NCI-H1436 (cell line): ENCODE results near the gene EHMT1.
A peak's percentile ranks its signal among the peaks of the same experiment; 100 is the strongest.

Source experiments
- DNase-seq: peaks from one replicate; lab custom pipeline; 2025; lab: John Stamatoyannopoulos, UW

Gene EHMT1

GRCh38 chr9:137647096-137647714, 28.4 kb downstream of the EHMT1 start:
- DNase-seq: no peak

- DNase-seq: no peak
Measured at GRCh38 chr9:137648396-137648795, 29.6 kb downstream of the EHMT1 start.

GRCh38 chr9:137649553-137649952, 30.7 kb downstream of the EHMT1 start:
- DNase-seq: no peak

DNA sequence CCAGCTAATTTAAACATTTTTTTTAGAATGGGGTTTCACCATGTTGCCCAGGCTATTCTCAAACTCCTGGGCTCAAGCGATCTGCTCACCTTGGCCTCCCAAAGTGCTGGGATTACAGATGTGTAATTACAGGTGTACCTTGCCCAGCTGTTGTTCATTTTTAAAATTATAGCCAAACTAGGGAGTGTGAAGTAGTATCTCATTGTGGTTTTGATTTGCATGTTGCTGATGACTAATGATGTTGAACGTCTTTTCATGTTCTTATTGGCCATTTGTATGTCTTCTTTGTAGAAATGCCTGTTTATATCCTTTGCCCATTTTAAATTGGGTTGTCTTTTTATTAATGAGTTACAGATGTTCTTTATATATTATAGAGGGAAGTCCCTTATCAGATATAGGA, 31.5 kb downstream of the EHMT1 start:
- DNase-seq: no peak

GRCh38 chr9:137650779-137651178, 32.0 kb downstream of the EHMT1 start:
- no peak for DNase-seq

GRCh38 chr9:137656416-137656815, 37.6 kb downstream of the EHMT1 start:
- no peak for DNase-seq

GRCh38 chr9:137657606-137658005, 38.8 kb downstream of the EHMT1 start:
- DNase-seq: no peak

DNA sequence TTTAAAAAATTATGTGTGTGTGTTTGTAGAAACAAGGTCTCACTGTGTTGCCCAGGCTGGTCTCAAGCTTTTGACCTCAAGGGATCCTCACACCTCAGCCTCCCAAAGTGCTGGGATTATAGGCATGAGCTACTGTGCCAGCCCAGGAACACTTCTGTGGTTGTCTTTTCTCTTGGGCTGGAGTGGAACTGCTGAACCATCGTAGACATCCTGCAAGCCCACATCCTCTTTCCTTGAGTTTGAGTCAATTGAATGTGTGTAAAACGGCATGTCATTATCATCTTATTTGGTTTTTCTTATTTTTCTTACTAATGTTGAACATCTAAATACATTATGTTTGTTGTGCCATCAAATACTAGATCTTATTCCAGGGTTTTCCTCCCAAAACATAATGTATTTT, 40.0 kb downstream of the EHMT1 start:
- no peak for DNase-seq

- no peak for DNase-seq
Measured at GRCh38 chr9:137660144-137660543, 41.3 kb downstream of the EHMT1 start.

DNA sequence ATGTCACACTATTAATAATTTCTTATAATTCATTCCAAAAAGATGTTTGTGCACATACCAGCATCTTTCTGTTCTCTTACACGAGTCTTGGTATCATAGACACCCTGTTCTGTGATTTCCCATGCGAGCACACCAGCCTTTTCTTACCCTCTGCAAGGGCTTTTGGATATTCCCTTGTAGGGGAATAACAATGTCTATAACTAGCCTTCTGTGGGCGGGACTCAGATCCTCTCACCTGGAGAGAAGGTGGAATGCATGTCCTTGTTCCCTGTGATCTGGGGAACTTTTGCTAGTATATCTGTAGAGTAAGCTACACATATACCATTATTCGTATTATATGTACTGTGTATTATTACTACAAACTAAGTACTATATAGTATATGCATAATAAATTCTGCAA, 44.8 kb downstream of the EHMT1 start:
- DNase-seq: no peak

- DNase-seq: no peak
Measured at GRCh38 chr9:137664676-137665075, 45.9 kb downstream of the EHMT1 start.

DNA sequence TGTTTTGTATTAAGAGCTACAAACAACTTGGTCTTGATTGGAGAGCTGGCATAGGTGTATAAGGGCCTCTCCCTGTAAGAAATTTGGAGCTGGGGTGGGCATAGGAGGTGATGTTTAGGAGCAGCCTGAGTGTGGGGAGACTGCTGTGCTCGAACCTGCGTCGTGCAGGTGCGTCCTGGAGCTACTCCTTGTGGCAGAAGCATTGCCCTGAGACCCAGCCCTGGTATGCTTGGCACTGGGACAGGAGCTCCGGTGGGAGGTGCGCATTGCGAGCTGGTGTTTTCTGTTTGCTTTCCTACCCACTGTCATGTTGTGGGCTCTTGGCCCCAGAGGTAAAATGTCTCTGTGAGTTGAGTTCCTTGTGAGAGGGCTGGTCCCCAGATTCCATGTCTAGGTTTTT, 46.4 kb downstream of the EHMT1 start:
- DNase-seq: no peak

- DNase-seq: no peak
Measured at GRCh38 chr9:137665697-137666512, 47.1 kb downstream of the EHMT1 start.

DNA sequence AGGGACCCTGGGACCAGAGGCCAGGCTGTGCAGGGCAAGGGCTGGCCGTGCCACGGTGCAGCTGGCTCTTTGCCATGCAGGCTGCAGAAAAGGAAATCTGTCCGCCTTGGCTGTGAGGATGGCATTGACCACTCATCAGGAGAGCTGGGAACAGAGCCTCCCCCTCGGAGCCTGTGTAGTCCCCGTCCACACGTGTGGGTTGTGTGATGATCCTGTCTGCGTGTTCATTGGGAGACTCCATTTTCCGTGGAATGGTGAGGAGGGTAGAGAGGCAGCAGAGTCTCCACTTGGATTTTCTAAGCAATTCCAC, 47.7 kb downstream of the EHMT1 start:
- DNase-seq: no peak

DNA sequence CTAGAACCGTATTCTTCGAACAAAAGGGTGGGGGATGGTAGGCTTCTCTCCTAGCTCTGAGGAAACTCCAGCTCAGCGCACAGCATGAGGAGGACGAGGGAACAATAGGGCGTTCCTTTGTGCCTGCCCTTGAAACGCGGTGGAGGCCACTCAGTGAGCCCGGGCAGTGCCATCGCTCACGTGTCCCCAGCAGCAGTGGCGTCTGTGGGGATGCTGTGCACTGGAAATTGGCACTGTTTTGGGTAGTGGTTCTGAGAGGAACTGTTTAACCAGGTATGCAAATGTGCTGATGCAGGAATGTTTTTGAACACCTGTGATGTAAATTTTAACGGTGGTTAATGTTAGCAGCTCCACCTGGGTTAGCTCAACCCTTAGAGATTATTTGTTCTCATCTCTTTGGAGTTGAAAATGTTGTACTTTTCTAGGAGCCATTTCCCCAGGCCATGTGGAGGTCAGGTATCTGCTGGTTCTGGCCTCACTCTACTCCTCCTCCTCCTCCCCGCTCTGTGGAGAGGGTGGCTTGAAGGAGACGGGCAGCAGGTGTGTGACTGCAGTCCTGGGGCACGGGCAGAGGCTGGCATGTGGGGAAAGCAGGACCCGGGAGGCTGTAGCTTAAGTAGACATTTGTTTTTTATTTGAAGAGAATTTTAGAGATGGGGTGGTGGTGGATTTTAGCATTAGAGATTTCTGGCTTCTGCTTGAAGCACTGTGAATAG, 48.3 kb downstream of the EHMT1 start:
- no peak for DNase-seq

DNA sequence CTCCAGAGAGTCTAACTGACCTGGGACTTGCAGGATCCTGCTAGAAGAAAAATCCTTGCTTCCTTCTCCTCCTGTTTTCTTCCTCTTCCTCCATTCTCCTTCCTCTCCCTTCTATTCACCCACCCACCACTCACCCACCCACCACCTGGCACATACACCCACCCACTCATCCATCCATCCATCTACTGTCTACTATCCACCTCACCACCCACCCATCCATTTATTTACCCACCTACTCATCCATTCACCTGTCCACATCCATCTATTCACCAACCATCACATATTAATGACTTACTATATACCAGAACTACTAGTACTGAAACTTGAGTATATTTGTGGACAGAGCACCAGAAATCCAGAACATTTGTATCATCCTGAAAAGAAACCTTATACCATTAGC, 49.4 kb downstream of the EHMT1 start:
- no peak for DNase-seq

DNA sequence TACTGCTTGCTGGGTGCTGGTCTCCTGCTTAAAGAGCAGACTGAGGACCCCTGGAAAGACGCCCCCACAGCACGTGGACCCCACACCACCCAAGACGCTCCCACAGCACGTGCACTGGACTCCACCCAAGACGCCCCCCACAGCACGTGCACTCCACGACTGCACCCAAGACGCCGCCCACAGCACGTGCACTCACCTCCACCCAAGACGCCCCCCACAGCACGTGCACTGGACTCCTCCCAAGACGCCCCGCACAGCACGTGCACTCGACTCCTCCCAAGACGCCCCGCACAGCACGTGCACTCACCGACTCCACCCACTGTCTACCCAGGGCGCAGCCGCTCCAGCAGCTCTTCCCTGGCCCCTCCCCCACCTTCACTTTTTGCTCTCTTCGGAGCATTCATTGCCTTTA, 50.5 kb downstream of the EHMT1 start:
- DNase-seq: no peak

GRCh38 chr9:137670391-137671195, 51.8 kb downstream of the EHMT1 start:
- no peak for DNase-seq

DNA sequence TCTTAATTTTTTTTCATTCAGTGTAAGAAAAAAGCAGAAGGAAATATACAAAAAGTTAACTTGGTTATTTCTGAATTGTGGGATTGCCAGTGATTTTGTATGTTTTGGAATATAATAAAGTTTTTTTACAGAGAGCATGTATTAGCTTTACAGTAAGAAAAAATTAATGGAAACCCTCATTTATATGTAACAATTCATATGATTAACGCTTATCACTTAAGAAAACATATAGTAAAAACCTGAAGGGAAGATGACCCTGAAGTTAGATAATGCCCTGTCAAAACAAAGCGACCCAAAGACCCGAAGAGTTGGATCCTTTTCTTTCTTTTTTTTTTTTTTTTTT, 52.4 kb downstream of the EHMT1 start:
- DNase-seq: no peak

GRCh38 chr9:137671721-137672120, 52.9 kb downstream of the EHMT1 start:
- DNase-seq: no peak

GRCh38 chr9:137672907-137673791, 54.3 kb downstream of the EHMT1 start:
- DNase-seq: peak; percentile 49

- no peak for DNase-seq
Measured at GRCh38 chr9:137673886-137674285, 55.1 kb downstream of the EHMT1 start.
